B cell (primary cell): ENCODE data around the gene GNG7. TPM values are rescaled to one million over a fixed set of nuclear protein-coding genes. Genes with fewer than 3 reads are reported as not detected.

Experiments
- ATAC-seq: fragments of 200-7000 bp; cut with Tn5 transposase; one replicate; pipeline ENCODE4 v1.10.0; 2021; ENCODE audit warnings: low read depth, mild to moderate bottlenecking, moderate number of reproducible peaks, moderate library complexity
- CTCF ChIA-PET: fragments of 350-600 bp; sonication (Branson Sonifier 250); formaldehyde crosslinking; loops from one replicate; lab custom pipeline; 2021; ENCODE audit warnings: antibody characterized with exemption, inconsistent platforms; lab: Charles Lee
- POLR2A ChIA-PET: fragments of 350-600 bp; sonication (Branson Sonifier 250); formaldehyde crosslinking; loops from one replicate; lab custom pipeline; 2021; ENCODE audit warnings: antibody characterized with exemption; lab: Charles Lee
- DNase-seq: peaks from one replicate; pipeline ENCODE4 v3.0.0; 2013
- H2AFZ ChIP-seq: 2 replicates; pipeline ENCODE4 v1.6.1; 2012; ENCODE audit warnings: mild to moderate bottlenecking, low read depth, low read length; ENCODE audit not compliant: insufficient read depth, poor library complexity, severe bottlenecking
- H3K27ac ChIP-seq, 2 donors: 1 replicate in 1 of 2; 2 replicates in 1 of 2; pipeline ENCODE4 v1.5.1; 2012 to 2013; ENCODE audit warnings: low read length in 2 of 2, mild to moderate bottlenecking in 2 of 2, moderate library complexity in 1 of 2
- H3K27me3 ChIP-seq, 4 experiments: fragments of 200-600 bp in 1 of 4; sonication (generic) in 1 of 4; replicated peaks in 1 of 4; 1 replicate in 2 of 4; 2 replicates in 2 of 4; pipeline versions ENCODE4 v1.6.1 to v1.7.0; 2013 to 2016; ENCODE audit warnings: low read length in 3 of 4, mild to moderate bottlenecking in 2 of 4, mixed read lengths in 1 of 4, moderate library complexity in 1 of 4; ENCODE audit not compliant: insufficient read depth in 4 of 4, control insufficient read depth in 3 of 4; ENCODE audit errors: control extremely low read depth in 1 of 4
- H3K36me3 ChIP-seq, 2 experiments: replicated peaks in 1 of 2; 1 replicate in 1 of 2; 2 replicates in 1 of 2; pipeline versions ENCODE4 v1.6.1 to v1.7.1; 2013; ENCODE audit warnings: low read length in 1 of 2; ENCODE audit not compliant: insufficient read depth in 2 of 2, control insufficient read depth in 1 of 2; ENCODE audit errors: control extremely low read depth in 1 of 2, extremely low read depth in 1 of 2
- H3K4me1 ChIP-seq, 2 donors: fragments of 200-600 bp in 1 of 2; sonication (generic) in 1 of 2; 1 replicate in 1 of 2; 2 replicates in 1 of 2; pipeline versions ENCODE4 v1.5.1 to v1.6.1; 2013 to 2017; ENCODE audit warnings: low read length in 2 of 2; ENCODE audit not compliant: control insufficient read depth in 2 of 2, insufficient read depth in 2 of 2
- H3K4me2 ChIP-seq: replicated peaks from 2 replicates; pipeline ENCODE3; 2012; ENCODE audit warnings: mild to moderate bottlenecking, low read depth, low read length; ENCODE audit not compliant: poor library complexity, severe bottlenecking
- H3K4me3 ChIP-seq, 5 experiments: fragments of 200-600 bp in 1 of 5; sonication (generic) in 1 of 5; 1 replicate in 3 of 5; 2 replicates in 2 of 5; pipeline versions ENCODE4 v1.5.1 to v1.7.0; 2011 to 2016; ENCODE audit warnings: low read length in 4 of 5, mild to moderate bottlenecking in 4 of 5, low read depth in 2 of 5, control low read depth in 1 of 5, moderate library complexity in 1 of 5; ENCODE audit not compliant: insufficient read depth in 1 of 5; ENCODE audit errors: control extremely low read depth in 1 of 5, extremely low read depth in 1 of 5
- H3K79me2 ChIP-seq: fragments of 200-600 bp; sonication (generic); one replicate; pipeline ENCODE4 v1.6.0; 2016; ENCODE audit warnings: low read length; ENCODE audit not compliant: control insufficient read depth, insufficient read depth
- H3K9ac ChIP-seq: fragments of 200-600 bp; sonication (generic); 2 replicates; pipeline ENCODE4 v1.6.1; 2017; ENCODE audit warnings: mild to moderate bottlenecking, low read length, moderate library complexity
- H3K9me3 ChIP-seq, 3 donors: one replicate each; pipeline versions ENCODE4 v1.6.1 to v1.7.1; 2013; ENCODE audit warnings: low read length in 2 of 3; ENCODE audit not compliant: control insufficient read depth in 2 of 3, insufficient read depth in 1 of 3; ENCODE audit errors: control extremely low read depth in 1 of 3
- H4K20me1 ChIP-seq: 2 replicates; pipeline ENCODE4 v1.6.0; 2012; ENCODE audit warnings: mild to moderate bottlenecking, low read length; ENCODE audit not compliant: insufficient read depth, control insufficient read depth, poor library complexity, severe bottlenecking
- H3K27ac Mint-ChIP-seq: one replicate; pipeline ENCODE4 v1.8.0; 2021; ENCODE audit warnings: mixed read lengths
- H3K27me3 Mint-ChIP-seq: one replicate; pipeline ENCODE4 v1.8.0; 2021; ENCODE audit warnings: mixed read lengths
- H3K4me1 Mint-ChIP-seq: one replicate; pipeline ENCODE4 v1.8.0; 2021; ENCODE audit warnings: mixed read lengths
- H3K4me3 Mint-ChIP-seq: one replicate; pipeline ENCODE4 v1.8.0; 2021; ENCODE audit warnings: mixed read lengths
- H3K9me3 Mint-ChIP-seq: one replicate; pipeline ENCODE4 v1.8.0; 2022; ENCODE audit warnings: mixed read lengths; ENCODE audit not compliant: insufficient read depth
- EZH2 ChIP-seq: IDR thresholded peaks from 2 replicates; pipeline ENCODE4 v1.6.1; 2012; ENCODE audit warnings: borderline replicate concordance, low read depth, mild to moderate bottlenecking, moderate library complexity, low read length; ENCODE audit not compliant: insufficient read depth, poor library complexity, severe bottlenecking
- WGBS: methylation state at CpG from one replicate; pipeline ENCODE4 v1.1.5; 2013; ENCODE audit warnings: missing lambda C conversion rate; ENCODE audit not compliant: insufficient coverage; 5-methylcytosine and 5-hydroxymethylcytosine counted together
- intact Hi-C: fragments of 100-400 bp; cut with micrococcal nuclease; formaldehyde crosslinking; loops from one replicate; pipeline ENCODE4 v1.10.0; 2022
- polyA plus RNA-seq: library from polyadenylated mRNA; depleted of rRNA; stranded (reverse); fragments of >200 nt; gene quantifications from 2 replicates; pipeline ENCODE4 v1.2.3, GENCODE V29; 2012
- total RNA-seq, 2 donors: library from RNA; stranded (reverse); fragments of 120-200 nt in 1 of 2; gene quantifications; 1 replicate in 1 of 2; 2 replicates in 1 of 2; pipeline versions ENCODE4 v1.2.3 to v1.2.4, GENCODE V29; 2013 to 2022
- TF ChIP-seq, protein P1 (sequence below): fragments of 200-600 bp; IDR thresholded peaks from one replicate; pipeline ENCODE4 v1.8.0; 2022; ENCODE audit warnings: antibody characterized with exemption, mild to moderate bottlenecking

The GNG7 gene
- total and polyA plus RNA-seq, 2 donors (not counting 1 experiment from before 2014, with no cell fraction given): 76.3 to 153 TPM

DNA sequence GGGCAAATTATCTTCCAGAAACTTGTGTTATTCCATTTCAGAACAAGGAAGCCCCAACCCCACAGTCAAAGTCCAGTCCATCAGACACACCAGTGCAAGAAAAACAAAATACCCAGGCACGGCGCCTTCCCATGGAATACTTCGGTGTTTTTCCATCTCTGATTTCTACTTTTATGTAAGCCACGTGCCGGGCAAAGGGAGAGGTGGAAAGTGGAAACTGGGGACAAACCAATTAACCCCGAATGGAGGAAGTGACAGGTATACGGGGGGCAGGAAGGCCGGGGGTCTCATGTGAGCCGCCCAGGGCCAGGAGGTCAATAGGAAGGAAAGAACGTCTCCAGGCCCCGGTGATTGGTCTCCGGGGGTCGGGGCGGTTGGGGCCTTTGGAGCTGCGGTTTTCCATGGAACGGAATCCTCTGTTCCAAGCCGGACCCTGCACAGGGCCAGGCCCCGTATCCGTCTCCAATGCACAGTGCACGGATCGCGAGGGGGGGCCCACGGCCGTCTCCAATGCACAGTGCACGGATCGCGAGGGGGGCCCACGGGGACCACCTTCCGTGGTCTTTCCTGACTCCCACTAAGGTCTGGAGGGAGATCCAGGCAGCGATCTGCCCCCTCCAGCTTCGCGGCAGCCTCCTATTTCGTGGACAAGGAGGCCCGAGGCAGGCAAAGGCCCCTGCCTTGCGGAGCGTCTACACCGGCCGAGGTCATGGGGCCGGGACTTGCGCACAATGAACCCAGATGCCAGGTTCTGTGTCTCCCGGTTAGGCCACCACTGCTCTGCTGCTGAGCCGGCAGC lies 146.9 kb downstream of the GNG7 start:
- H3K4me1 Mint-ChIP-seq: peaks cover 28% of the 10 kb centered on the region
- intact Hi-C loops: no loop called here
- Histone ChIP-seq H3K4me2 (no peak overlapping the region), H3K4me3 (no peak overlapping the region), H3K27me3 (no peaks in the 10 kb centered on the region), H3K36me3 (peaks cover 0 to 42% of the 10 kb centered on the region in 2 experiments), H3K27ac (no peak overlapping the region), H3K79me2 (peaks cover 66% of the 10 kb centered on the region), H2AFZ (no peak overlapping the region), H3K9me3 (peaks cover 0 to 3% (median 0%) of the 10 kb centered on the region in 3 donors), H3K9ac (no peak overlapping the region), H4K20me1 (peaks cover 73% of the 10 kb centered on the region), H3K4me1 (peaks cover 11 to 20% of the 10 kb centered on the region in 2 donors)
- peak overlapping the region; percentile 15 for H3K27ac Mint-ChIP-seq
- no peaks in the 10 kb centered on the region for H3K27me3 Mint-ChIP-seq
- TF ChIP-seq EZH2: no peak
- TF ChIP-seq, protein P1, sequence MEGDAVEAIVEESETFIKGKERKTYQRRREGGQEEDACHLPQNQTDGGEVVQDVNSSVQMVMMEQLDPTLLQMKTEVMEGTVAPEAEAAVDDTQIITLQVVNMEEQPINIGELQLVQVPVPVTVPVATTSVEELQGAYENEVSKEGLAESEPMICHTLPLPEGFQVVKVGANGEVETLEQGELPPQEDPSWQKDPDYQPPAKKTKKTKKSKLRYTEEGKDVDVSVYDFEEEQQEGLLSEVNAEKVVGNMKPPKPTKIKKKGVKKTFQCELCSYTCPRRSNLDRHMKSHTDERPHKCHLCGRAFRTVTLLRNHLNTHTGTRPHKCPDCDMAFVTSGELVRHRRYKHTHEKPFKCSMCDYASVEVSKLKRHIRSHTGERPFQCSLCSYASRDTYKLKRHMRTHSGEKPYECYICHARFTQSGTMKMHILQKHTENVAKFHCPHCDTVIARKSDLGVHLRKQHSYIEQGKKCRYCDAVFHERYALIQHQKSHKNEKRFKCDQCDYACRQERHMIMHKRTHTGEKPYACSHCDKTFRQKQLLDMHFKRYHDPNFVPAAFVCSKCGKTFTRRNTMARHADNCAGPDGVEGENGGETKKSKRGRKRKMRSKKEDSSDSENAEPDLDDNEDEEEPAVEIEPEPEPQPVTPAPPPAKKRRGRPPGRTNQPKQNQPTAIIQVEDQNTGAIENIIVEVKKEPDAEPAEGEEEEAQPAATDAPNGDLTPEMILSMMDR: no peak
- ATAC-seq (no peak), DNase-seq (no peak)
- WGBS: 92% methylated on average over 37 of the region's 42 CpGs
- no peak overlapping the region for H3K4me3 Mint-ChIP-seq
- H3K9me3 Mint-ChIP-seq: no peaks in the 10 kb centered on the region
- ChIA-PET POLR2A (no interaction called here), CTCF (interaction anchor here (1.1 to 5.3 kb wide), 2 partner anchors 55 to 69 kb away, joined by 6 to 26 read pairs; no protein-coding TSS in a partner anchor)

DNA sequence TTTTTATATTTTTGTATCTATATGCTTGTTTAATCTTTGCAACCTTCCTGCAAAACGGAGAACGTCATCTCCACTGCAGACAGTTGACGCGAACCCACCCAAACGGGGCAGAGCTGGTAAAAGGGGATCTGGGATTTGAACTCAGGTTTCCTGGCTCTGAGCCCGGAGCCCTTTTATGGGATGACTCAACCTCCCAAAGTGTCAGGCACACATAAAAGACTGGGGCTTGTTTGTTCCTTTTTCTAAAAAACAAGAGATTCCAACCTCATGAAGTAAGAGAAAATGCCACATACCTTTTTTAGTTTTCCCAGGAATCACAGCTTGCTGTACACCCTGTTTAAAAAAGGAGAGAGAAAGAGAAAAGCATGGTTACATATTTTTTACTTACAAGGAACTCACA lies 147.6 kb downstream of the GNG7 start:
- Mint-ChIP-seq H3K27ac (no peak overlapping the region), H3K9me3 (no peaks in the 10 kb centered on the region), H3K4me1 (peaks cover 25% of the 10 kb centered on the region), H3K4me3 (no peak overlapping the region), H3K27me3 (no peaks in the 10 kb centered on the region)
- H4K20me1 ChIP-seq: peaks cover 73% of the 10 kb centered on the region
- DNase-seq (no peak), ATAC-seq (no peak)
- peaks cover 0 to 39% of the 10 kb centered on the region in 2 experiments for H3K36me3 ChIP-seq
- intact Hi-C loops: no loop called here
- no peak overlapping the region for H3K9ac ChIP-seq
- H3K27me3 ChIP-seq: no peaks in the 10 kb centered on the region
- TF ChIP-seq, protein P1: no peak
- TF ChIP-seq EZH2: no peak
- peaks cover 66% of the 10 kb centered on the region for H3K79me2 ChIP-seq
- ChIA-PET CTCF (interaction anchor here (1.1 to 5.3 kb wide), 2 partner anchors 56 to 70 kb away, joined by 6 to 26 read pairs; no protein-coding TSS in a partner anchor), POLR2A (interaction anchor here (0.6 to 2.3 kb wide), 2 partner anchors 67 to 79 kb away, joined by 3 to 14 read pairs; partner anchors contain the start of gene GADD45B)
- 96% methylated on average over 4 of the region's 6 CpGs for WGBS
- peaks cover 0 to 3% (median 0%) of the 10 kb centered on the region in 3 donors for H3K9me3 ChIP-seq
- H3K4me3 ChIP-seq: no peak overlapping the region
- H3K4me2 ChIP-seq: no peak overlapping the region
- no peak overlapping the region for H3K27ac ChIP-seq
- H2AFZ ChIP-seq: no peak overlapping the region
- H3K4me1 ChIP-seq: peaks cover 8 to 15% of the 10 kb centered on the region in 2 donors
